ENCODE measurements around the gene CREBL2.

GRCh38 chr12:12613344-12613743, 1.7 kb downstream of the CREBL2 start:
- TF ChIP-seq, protein P1, sequence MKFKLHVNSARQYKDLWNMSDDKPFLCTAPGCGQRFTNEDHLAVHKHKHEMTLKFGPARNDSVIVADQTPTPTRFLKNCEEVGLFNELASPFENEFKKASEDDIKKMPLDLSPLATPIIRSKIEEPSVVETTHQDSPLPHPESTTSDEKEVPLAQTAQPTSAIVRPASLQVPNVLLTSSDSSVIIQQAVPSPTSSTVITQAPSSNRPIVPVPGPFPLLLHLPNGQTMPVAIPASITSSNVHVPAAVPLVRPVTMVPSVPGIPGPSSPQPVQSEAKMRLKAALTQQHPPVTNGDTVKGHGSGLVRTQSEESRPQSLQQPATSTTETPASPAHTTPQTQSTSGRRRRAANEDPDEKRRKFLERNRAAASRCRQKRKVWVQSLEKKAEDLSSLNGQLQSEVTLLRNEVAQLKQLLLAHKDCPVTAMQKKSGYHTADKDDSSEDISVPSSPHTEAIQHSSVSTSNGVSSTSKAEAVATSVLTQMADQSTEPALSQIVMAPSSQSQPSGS (CRISPR knock-in tag; IDR thresholded peaks at IDR 0.05; ENCODE audit: borderline replicate concordance, low read depth), result no peak
- TF ChIP-seq, protein P2, sequence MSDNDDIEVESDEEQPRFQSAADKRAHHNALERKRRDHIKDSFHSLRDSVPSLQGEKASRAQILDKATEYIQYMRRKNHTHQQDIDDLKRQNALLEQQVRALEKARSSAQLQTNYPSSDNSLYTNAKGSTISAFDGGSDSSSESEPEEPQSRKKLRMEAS (CRISPR knock-in tag; IDR thresholded peaks at IDR 0.05), result no peak
- TF ChIP-seq, protein P3, sequence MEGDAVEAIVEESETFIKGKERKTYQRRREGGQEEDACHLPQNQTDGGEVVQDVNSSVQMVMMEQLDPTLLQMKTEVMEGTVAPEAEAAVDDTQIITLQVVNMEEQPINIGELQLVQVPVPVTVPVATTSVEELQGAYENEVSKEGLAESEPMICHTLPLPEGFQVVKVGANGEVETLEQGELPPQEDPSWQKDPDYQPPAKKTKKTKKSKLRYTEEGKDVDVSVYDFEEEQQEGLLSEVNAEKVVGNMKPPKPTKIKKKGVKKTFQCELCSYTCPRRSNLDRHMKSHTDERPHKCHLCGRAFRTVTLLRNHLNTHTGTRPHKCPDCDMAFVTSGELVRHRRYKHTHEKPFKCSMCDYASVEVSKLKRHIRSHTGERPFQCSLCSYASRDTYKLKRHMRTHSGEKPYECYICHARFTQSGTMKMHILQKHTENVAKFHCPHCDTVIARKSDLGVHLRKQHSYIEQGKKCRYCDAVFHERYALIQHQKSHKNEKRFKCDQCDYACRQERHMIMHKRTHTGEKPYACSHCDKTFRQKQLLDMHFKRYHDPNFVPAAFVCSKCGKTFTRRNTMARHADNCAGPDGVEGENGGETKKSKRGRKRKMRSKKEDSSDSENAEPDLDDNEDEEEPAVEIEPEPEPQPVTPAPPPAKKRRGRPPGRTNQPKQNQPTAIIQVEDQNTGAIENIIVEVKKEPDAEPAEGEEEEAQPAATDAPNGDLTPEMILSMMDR (IDR thresholded peaks at IDR 0.05), result no peak
- no peak for TF ChIP-seq NFYB (CRISPR knock-in tag; conservative IDR thresholded peaks at IDR 0.05; ENCODE audit: low read depth)
